ENCODE results near the gene ENDOU. TPM values are rescaled to one million over a fixed set of nuclear protein-coding genes. Genes with fewer than 3 reads are reported as not detected.

The ENDOU gene
- total RNA-seq, 1 experiment from 2014 or later, result not detected

GRCh38 chr12:47689215-47689614 is 36.1 kb downstream of the ENDOU start:
- Histone ChIP-seq H3K27ac (ENCODE audit: low read depth, low read length) (no peak overlapping the region), H3K36me3 (ENCODE audit: control insufficient read depth in 1 of 2, insufficient read depth in 2 of 2, low read length in 2 of 2) (peaks cover 10 to 19% of the 10 kb centered on the region in 2 experiments; a peak in 3 of 4 replicates), H3K4me1 (ENCODE audit: control insufficient read depth in 1 of 2, insufficient read depth in 2 of 2, low read length in 2 of 2) (no peaks in the 10 kb centered on the region), H3K9me3 (ENCODE audit: control insufficient read depth in 1 of 2, insufficient read depth in 1 of 2, low read depth in 1 of 2, low read length in 2 of 2) (no peaks in the 10 kb centered on the region), H3K79me2 (ENCODE audit: insufficient read depth, low read length) (no peaks in the 10 kb centered on the region), H3K27me3 (ENCODE audit: insufficient read depth, low read length) (no peaks in the 10 kb centered on the region), H3K4me3 (replicated peaks in 1 of 2; ENCODE audit: low read depth in 1 of 2, low read length in 2 of 2) (no peak overlapping the region), H3K9me2 (ENCODE audit: insufficient read depth) (no peaks in the 10 kb centered on the region), H3K4me2 (ENCODE audit: low read length) (no peak overlapping the region), H4K20me1 (ENCODE audit: insufficient read depth) (no peaks in the 10 kb centered on the region), H3K9ac (ENCODE audit: low read length) (no peak overlapping the region), H2AFZ (ENCODE audit: low read depth, low read length, poor library complexity, severe bottlenecking) (no peak overlapping the region)
- CTCF ChIA-PET, result no interaction called here
- POLR2A ChIA-PET, result no interaction called here
- intact Hi-C loops (cut with micrococcal nuclease), result loop anchor here (5.0 to 10.0 kb wide), 4 partner anchors 37 to 1344 kb away; no protein-coding TSS in a partner anchor
- BruUV-seq (replicated peaks), result no TSS peak
- RAD21 ChIA-PET (ENCODE audit: low non-redundant PET in 1 of 2, low total read pairs in 2 of 2, uncharacterized antibody in 2 of 2, unreplicated experiment in 2 of 2), result no interaction called here
- TF ChIP-seq EGR1 (IDR thresholded peaks at IDR 0.05; ENCODE audit: low read depth), result no peak
- TF ChIP-seq RAD21 (IDR thresholded peaks at IDR 0.05; ENCODE audit: low read depth), result no peak
- TF ChIP-seq ZNF274 (IDR thresholded peaks at IDR 0.05; ENCODE audit: low read depth, low read length), result no peak
- no peak for TF ChIP-seq MAX (IDR thresholded peaks at IDR 0.05)
- TF ChIP-seq CBX3 (IDR thresholded peaks at IDR 0.05; ENCODE audit: low read depth), result no peak
- no peak for TF ChIP-seq ZFX (IDR thresholded peaks at IDR 0.05)
- no peak for TF ChIP-seq FOSL1 (IDR thresholded peaks at IDR 0.05; ENCODE audit: low read depth)
- TF ChIP-seq CTCF (IDR thresholded peaks at IDR 0.05 in 2 of 3, conservative IDR thresholded peaks at IDR 0.05 in 1 of 3; ENCODE audit: borderline replicate concordance in 1 of 3, insufficient read depth in 1 of 3, low read depth in 2 of 3, low read length in 2 of 3), result no peak
- no peak for TF ChIP-seq SP1 (IDR thresholded peaks at IDR 0.05; ENCODE audit: low read depth)
- TF ChIP-seq POLR2AphosphoS5 (IDR thresholded peaks at IDR 0.05; ENCODE audit: low read depth, low read length), result no peak
- no peak for TF ChIP-seq JUND (IDR thresholded peaks at IDR 0.05)
- no peak for TF ChIP-seq REST (IDR thresholded peaks at IDR 0.05; ENCODE audit: low read depth)
- TF ChIP-seq SRF (IDR thresholded peaks at IDR 0.05; ENCODE audit: low read depth), result no peak
- no peak for TF ChIP-seq YY1 (IDR thresholded peaks at IDR 0.05; ENCODE audit: extremely low read depth, insufficient replicate concordance, low read depth, low read length)
- no peak for TF ChIP-seq ATF3 (IDR thresholded peaks at IDR 0.05)
- TF ChIP-seq EZH2phosphoT487 (IDR thresholded peaks at IDR 0.05; ENCODE audit: borderline replicate concordance), result no peak
- no peak for TF ChIP-seq SIN3A (IDR thresholded peaks at IDR 0.05; ENCODE audit: low read depth)
- DNase-seq (ENCODE audit: low read depth, low spot score) (no peak), ATAC-seq (no peak)
